CD4-positive, CD25-positive, alpha-beta regulatory T cell (primary cell): Measurements from ENCODE around the gene COL4A1. TPM values are rescaled to one million over a fixed set of nuclear protein-coding genes. Genes with fewer than 3 reads are reported as not detected.

Experiments used
- ATAC-seq, 2 donors: fragments of 150-1000 bp; cut with Tn5 transposase; one replicate each; pipeline ENCODE4 v1.10.0; 2021; ENCODE audit warnings: low read depth in 2 of 2, moderate number of reproducible peaks in 2 of 2, moderate library complexity in 1 of 2
- DNase-seq, 3 donors: peaks; one replicate each; pipeline versions ENCODE4 v3.0.0 to v3.0.0-alpha.2; 2012 to 2022; ENCODE audit warnings: mixed read lengths in 1 of 3
- H3K27ac ChIP-seq: one replicate; pipeline ENCODE4 v1.7.0; 2013; ENCODE audit warnings: mild to moderate bottlenecking, low read length; ENCODE audit not compliant: insufficient read depth, poor library complexity, severe bottlenecking
- H3K27me3 ChIP-seq: one replicate; pipeline ENCODE4 v1.7.0; 2013; ENCODE audit warnings: low read length; ENCODE audit not compliant: control insufficient read depth, insufficient read depth
- H3K36me3 ChIP-seq: one replicate; pipeline ENCODE4 v1.7.0; 2013; ENCODE audit warnings: mild to moderate bottlenecking, low read length, moderate library complexity; ENCODE audit not compliant: control insufficient read depth, insufficient read depth
- H3K4me1 ChIP-seq: 2 replicates; pipeline ENCODE4 v1.7.0; 2013; ENCODE audit warnings: mild to moderate bottlenecking, low read length; ENCODE audit not compliant: insufficient read depth, control insufficient read depth, poor library complexity, severe bottlenecking
- H3K4me3 ChIP-seq: one replicate; pipeline ENCODE4 v1.7.0; 2013; ENCODE audit warnings: low read depth, mild to moderate bottlenecking, low read length, moderate library complexity
- H3K9me3 ChIP-seq, 2 experiments: 1 replicate in 1 of 2; 2 replicates in 1 of 2; pipeline ENCODE4 v1.7.0; 2013; ENCODE audit warnings: low read length in 2 of 2, mild to moderate bottlenecking in 1 of 2, moderate library complexity in 1 of 2; ENCODE audit not compliant: control insufficient read depth in 2 of 2
- H3K27ac Mint-ChIP-seq, 3 donors: one replicate each; pipeline ENCODE4 v1.8.0; 2020 to 2022; ENCODE audit warnings: mild to moderate bottlenecking in 3 of 3, mixed read lengths in 3 of 3, moderate library complexity in 2 of 3
- H3K27me3 Mint-ChIP-seq: one replicate; pipeline ENCODE4 v1.8.0; 2022; ENCODE audit warnings: mild to moderate bottlenecking, mixed read lengths
- H3K36me3 Mint-ChIP-seq: one replicate; pipeline ENCODE4 v1.8.0; 2020; ENCODE audit warnings: mixed read lengths
- H3K4me1 Mint-ChIP-seq, 4 donors: one replicate each; pipeline ENCODE4 v1.8.0; 2020 to 2022; ENCODE audit warnings: mixed read lengths in 4 of 4, mild to moderate bottlenecking in 1 of 4
- H3K4me3 Mint-ChIP-seq, 4 donors: one replicate each; pipeline ENCODE4 v1.8.0; 2020 to 2022; ENCODE audit warnings: mild to moderate bottlenecking in 4 of 4, mixed read lengths in 4 of 4, moderate library complexity in 3 of 4
- H3K9me3 Mint-ChIP-seq, 7 donors: one replicate each; pipeline ENCODE4 v1.8.0; 2020 to 2022; ENCODE audit warnings: mixed read lengths in 7 of 7, mild to moderate bottlenecking in 3 of 7, moderate library complexity in 2 of 7
- polyA plus RNA-seq, 4 donors: library from polyadenylated mRNA; unstranded; fragments of 300-500 nt; fragmentation: Illumina TruSeq; gene quantifications; one replicate each; pipeline ENCODE4 v1.2.3, GENCODE V29; 2021
- total RNA-seq: library from RNA; stranded (reverse); gene quantifications from one replicate; pipeline ENCODE4 v1.2.3, GENCODE V29; 2022

The COL4A1 gene
- total and polyA plus RNA-seq, 5 donors from 2014 or later: not detected

- Histone ChIP-seq H3K27me3 (no peaks in the 10 kb centered on the region), H3K9me3 (no peaks in the 10 kb centered on the region), H3K27ac (no peak overlapping the region), H3K4me1 (no peaks in the 10 kb centered on the region), H3K4me3 (no peak overlapping the region), H3K36me3 (no peaks in the 10 kb centered on the region)
- ATAC-seq (no peak), DNase-seq (no peak)
- Mint-ChIP-seq H3K4me3 (no peak overlapping the region), H3K36me3 (no peaks in the 10 kb centered on the region), H3K4me1 (peaks cover 1 to 4% (median 2%) of the 10 kb centered on the region in 4 donors), H3K27ac (no peak overlapping the region), H3K27me3 (peaks cover 13% of the 10 kb centered on the region), H3K9me3 (no peaks in the 10 kb centered on the region)
These were observed 174.6 kb downstream of the COL4A1 start for GRCh38 chr13:110132225-110132982.

- no peak overlapping the region for H3K4me3 Mint-ChIP-seq
- H3K27me3 ChIP-seq: no peaks in the 10 kb centered on the region
- no peaks in the 10 kb centered on the region for H3K9me3 ChIP-seq
- H3K9me3 Mint-ChIP-seq: no peaks in the 10 kb centered on the region
- no peak for DNase-seq
- no peak overlapping the region for H3K27ac ChIP-seq
- H3K36me3 ChIP-seq: no peaks in the 10 kb centered on the region
- peaks cover 0 to under 1% (median 0%) of the 10 kb centered on the region in 4 donors for H3K4me1 Mint-ChIP-seq
- no peaks in the 10 kb centered on the region for H3K4me1 ChIP-seq
- H3K27me3 Mint-ChIP-seq: peaks cover 16% of the 10 kb centered on the region
- H3K27ac Mint-ChIP-seq: no peak overlapping the region
- ATAC-seq: no peak
- H3K36me3 Mint-ChIP-seq: no peaks in the 10 kb centered on the region
- no peak overlapping the region for H3K4me3 ChIP-seq
These were observed 175.5 kb downstream of the COL4A1 start for GRCh38 chr13:110131424-110131823.

- no peaks in the 10 kb centered on the region for H3K9me3 ChIP-seq
- Mint-ChIP-seq H3K36me3 (no peaks in the 10 kb centered on the region), H3K4me1 (no peaks in the 10 kb centered on the region), H3K4me3 (no peak overlapping the region), H3K27ac (no peak overlapping the region), H3K9me3 (no peaks in the 10 kb centered on the region), H3K27me3 (peaks cover 20% of the 10 kb centered on the region)
- no peaks in the 10 kb centered on the region for H3K36me3 ChIP-seq
- H3K27me3 ChIP-seq: no peaks in the 10 kb centered on the region
- no peak for ATAC-seq
- no peak overlapping the region for H3K27ac ChIP-seq
- no peak for DNase-seq
- H3K4me3 ChIP-seq: no peak overlapping the region
- H3K4me1 ChIP-seq: no peaks in the 10 kb centered on the region
These were observed 176.5 kb downstream of the COL4A1 start for GRCh38 chr13:110130431-110130830.

- Histone ChIP-seq H3K4me3 (no peak overlapping the region), H3K36me3 (no peaks in the 10 kb centered on the region), H3K9me3 (no peaks in the 10 kb centered on the region), H3K4me1 (no peaks in the 10 kb centered on the region), H3K27me3 (no peaks in the 10 kb centered on the region), H3K27ac (no peak overlapping the region)
- H3K4me1 Mint-ChIP-seq: no peaks in the 10 kb centered on the region
- H3K27me3 Mint-ChIP-seq: peaks cover 21% of the 10 kb centered on the region
- no peak overlapping the region for H3K27ac Mint-ChIP-seq
- no peaks in the 10 kb centered on the region for H3K9me3 Mint-ChIP-seq
- DNase-seq (no peak), ATAC-seq (no peak)
- no peak overlapping the region for H3K4me3 Mint-ChIP-seq
- H3K36me3 Mint-ChIP-seq: no peaks in the 10 kb centered on the region
These were observed 177.3 kb downstream of the COL4A1 start for GRCh38 chr13:110129539-110130186.

- no peak for ATAC-seq
- peaks cover 23% of the 10 kb centered on the region for H3K27me3 Mint-ChIP-seq
- H3K36me3 Mint-ChIP-seq: no peaks in the 10 kb centered on the region
These were observed 177.9 kb downstream of the COL4A1 start for GRCh38 chr13:110129076-110129475.

GRCh38 chr13:110128546-110128945 is 178.4 kb downstream of the COL4A1 start:
- peaks cover 23% of the 10 kb centered on the region for H3K27me3 Mint-ChIP-seq
- ATAC-seq: no peak

More at GRCh38 chr13:110129076-110129475, 177.9 kb downstream of the COL4A1 start:
- Mint-ChIP-seq H3K4me1 (no peaks in the 10 kb centered on the region), H3K4me3 (no peak overlapping the region), H3K27ac (no peak overlapping the region), H3K9me3 (no peaks in the 10 kb centered on the region)
- H3K4me1 ChIP-seq: no peaks in the 10 kb centered on the region
- no peak overlapping the region for H3K4me3 ChIP-seq
- no peak for DNase-seq
- no peaks in the 10 kb centered on the region for H3K27me3 ChIP-seq
- H3K9me3 ChIP-seq: no peaks in the 10 kb centered on the region
- H3K36me3 ChIP-seq: no peaks in the 10 kb centered on the region
- H3K27ac ChIP-seq: no peak overlapping the region

GRCh38 chr13:110127986-110128511 is 178.9 kb downstream of the COL4A1 start:
- Mint-ChIP-seq H3K27me3 (peaks cover 23% of the 10 kb centered on the region), H3K9me3 (no peaks in the 10 kb centered on the region), H3K27ac (no peak overlapping the region), H3K36me3 (no peaks in the 10 kb centered on the region), H3K4me1 (no peaks in the 10 kb centered on the region), H3K4me3 (no peak overlapping the region)
- no peak overlapping the region for H3K27ac ChIP-seq
- H3K4me3 ChIP-seq: no peak overlapping the region
- no peaks in the 10 kb centered on the region for H3K27me3 ChIP-seq
- H3K9me3 ChIP-seq: no peaks in the 10 kb centered on the region
- no peaks in the 10 kb centered on the region for H3K4me1 ChIP-seq
- no peak for DNase-seq
- H3K36me3 ChIP-seq: no peaks in the 10 kb centered on the region
- no peak for ATAC-seq

More at GRCh38 chr13:110128546-110128945, 178.4 kb downstream of the COL4A1 start:
- Histone ChIP-seq H3K27me3 (no peaks in the 10 kb centered on the region), H3K27ac (no peak overlapping the region), H3K9me3 (no peaks in the 10 kb centered on the region), H3K4me3 (no peak overlapping the region), H3K4me1 (no peaks in the 10 kb centered on the region), H3K36me3 (no peaks in the 10 kb centered on the region)
- H3K9me3 Mint-ChIP-seq: no peaks in the 10 kb centered on the region
- no peaks in the 10 kb centered on the region for H3K36me3 Mint-ChIP-seq
- H3K4me3 Mint-ChIP-seq: no peak overlapping the region
- DNase-seq: no peak
- no peaks in the 10 kb centered on the region for H3K4me1 Mint-ChIP-seq
- H3K27ac Mint-ChIP-seq: no peak overlapping the region
